ENCODE measurements around the gene POLR3K.
"Not testable (repeated sequence)": the region's sequence is repeated elsewhere in the genome, so short reads cannot be mapped to it uniquely, and the experiment has no call there.

The POLR3K gene

GRCh38 chr16:42691-43090, 10.7 kb downstream of the POLR3K start:
- no peak for DNase-seq (ENCODE audit: low read depth in 2 of 2)

GRCh38 chr16:42069-42457, 11.3 kb downstream of the POLR3K start:
- no peak for DNase-seq (ENCODE audit: low read depth in 2 of 2)

GRCh38 chr16:41439-42068, 11.9 kb downstream of the POLR3K start:
- no peak for DNase-seq (ENCODE audit: low read depth in 2 of 2)

- no peak for DNase-seq (ENCODE audit: low read depth in 2 of 2)
These were observed 14.2 kb downstream of the POLR3K start for GRCh38 chr16:38941-39892.

GRCh38 chr16:38206-38605, 15.2 kb downstream of the POLR3K start:
- DNase-seq (ENCODE audit: low read depth in 2 of 2), result not testable (repeated sequence)

GRCh38 chr16:37511-37910, 15.9 kb downstream of the POLR3K start:
- DNase-seq (ENCODE audit: low read depth in 2 of 2), result no peak

- no peak for DNase-seq (ENCODE audit: low read depth in 2 of 2)
These were observed 16.9 kb downstream of the POLR3K start for GRCh38 chr16:36336-36984.

- DNase-seq (ENCODE audit: low read depth in 2 of 2), result no peak
These were observed 17.6 kb downstream of the POLR3K start for GRCh38 chr16:35678-36305.

GRCh38 chr16:35011-35677, 18.3 kb downstream of the POLR3K start:
- no peak for DNase-seq (ENCODE audit: low read depth in 2 of 2)

- DNase-seq (ENCODE audit: low read depth in 2 of 2), result no peak
These were observed 18.8 kb downstream of the POLR3K start for GRCh38 chr16:34648-34987.

GRCh38 chr16:33877-34647, 19.3 kb downstream of the POLR3K start:
- no peak for DNase-seq (ENCODE audit: low read depth in 2 of 2)

GRCh38 chr16:33154-33876, 20.1 kb downstream of the POLR3K start:
- DNase-seq (ENCODE audit: low read depth in 2 of 2), result not testable (repeated sequence)

- not testable (repeated sequence) for DNase-seq (ENCODE audit: low read depth in 2 of 2)
These were observed 22.8 kb downstream of the POLR3K start for GRCh38 chr16:30627-31026.

- not testable (repeated sequence) for DNase-seq (ENCODE audit: low read depth in 2 of 2)
These were observed 27.5 kb downstream of the POLR3K start for GRCh38 chr16:25926-26348.

- not testable (repeated sequence) for DNase-seq (ENCODE audit: low read depth in 2 of 2)
These were observed 29.3 kb downstream of the POLR3K start for GRCh38 chr16:24151-24550.

- DNase-seq (ENCODE audit: low read depth in 2 of 2), result not testable (repeated sequence)
These were observed 32.5 kb downstream of the POLR3K start for GRCh38 chr16:20886-21285.

GRCh38 chr16:17062-17765, 36.2 kb downstream of the POLR3K start:
- not testable (repeated sequence) for DNase-seq (ENCODE audit: low read depth in 2 of 2)

GRCh38 chr16:10772-11171, 42.6 kb downstream of the POLR3K start:
- DNase-seq (ENCODE audit: low read depth in 2 of 2), result not testable (repeated sequence)

- no peak for DNase-seq (ENCODE audit: low read depth in 2 of 2)
These were observed 43.3 kb downstream of the POLR3K start for GRCh38 chr16:9903-10665.

Measured in fibroblast of skin of left quadriceps (primary cell).